HL-60/S4 (cell line): ENCODE measurements around the gene GALNT18.
"Not testable (repeated sequence)": the region's sequence is repeated elsewhere in the genome, so short reads cannot be mapped to it uniquely, and the experiment has no call there.

ENCODE experiments used
- in situ Hi-C: fragments of 300-500 bp; cut with MboI; formaldehyde crosslinking; loops from 2 replicates; pipeline ENCODE4 v1.14.3; 2022; ENCODE audit warnings: low sequenced_read_pairs

Gene GALNT18

DNA sequence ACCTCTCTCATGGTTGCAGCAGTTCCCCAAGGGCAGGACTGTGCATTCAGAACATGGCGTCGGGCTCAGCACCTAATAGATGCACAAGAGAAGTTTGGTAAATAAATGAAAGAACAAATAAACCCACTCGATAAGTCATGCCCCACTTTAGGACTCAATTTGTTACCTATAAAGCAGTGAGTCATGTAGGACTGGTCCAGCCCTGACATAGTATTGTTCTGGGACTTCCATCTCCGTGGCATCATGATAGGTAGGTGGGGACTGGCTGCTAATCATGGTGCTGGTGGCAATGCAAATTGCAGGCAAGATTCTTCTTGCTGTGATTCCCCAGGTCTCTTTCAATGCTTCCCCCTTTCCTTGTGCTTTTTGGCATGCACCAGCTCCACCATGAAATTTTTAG, 150.6 kb downstream of the GALNT18 start:
- in situ Hi-C loops, result no loop called here

DNA sequence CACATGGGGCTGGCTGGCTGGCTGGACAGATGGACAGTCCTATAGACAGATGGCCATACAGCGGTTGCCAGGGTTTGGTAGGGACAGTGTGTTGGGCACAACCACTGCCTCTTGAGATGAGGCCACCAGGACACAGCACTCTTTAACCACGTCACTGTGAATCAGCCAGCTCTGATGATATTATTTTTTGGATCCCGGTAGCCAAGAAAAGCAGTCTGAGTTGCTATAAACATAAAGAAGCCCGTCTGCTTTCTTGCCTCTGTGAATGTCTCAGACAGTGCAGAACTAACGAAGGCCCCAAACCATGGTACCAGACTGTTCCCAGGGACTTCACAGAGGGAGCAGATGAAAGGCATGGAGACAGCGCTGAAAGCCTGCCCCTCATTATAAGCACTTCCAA, 152.9 kb downstream of the GALNT18 start:
- in situ Hi-C loops, result no loop called here

DNA sequence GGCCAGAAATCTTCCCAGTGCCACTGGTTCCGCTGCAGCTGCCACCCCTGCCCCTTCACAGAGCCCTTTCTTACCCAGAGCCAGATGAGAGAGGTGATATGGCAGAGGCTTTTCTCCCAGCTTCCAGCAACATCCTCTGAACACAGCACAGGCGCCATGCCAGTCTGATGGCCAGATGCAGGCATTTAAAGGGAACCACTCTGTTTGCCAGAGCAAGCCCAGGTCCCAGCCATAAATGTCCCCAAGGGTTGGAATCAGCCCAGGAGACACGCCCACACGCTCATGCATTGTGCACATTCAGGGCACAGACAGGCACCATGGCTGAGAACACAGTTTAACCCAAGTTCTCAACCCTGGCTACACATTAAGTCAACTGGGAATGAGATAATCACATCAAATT, 154.5 kb downstream of the GALNT18 start:
- in situ Hi-C loops, result no loop called here

DNA sequence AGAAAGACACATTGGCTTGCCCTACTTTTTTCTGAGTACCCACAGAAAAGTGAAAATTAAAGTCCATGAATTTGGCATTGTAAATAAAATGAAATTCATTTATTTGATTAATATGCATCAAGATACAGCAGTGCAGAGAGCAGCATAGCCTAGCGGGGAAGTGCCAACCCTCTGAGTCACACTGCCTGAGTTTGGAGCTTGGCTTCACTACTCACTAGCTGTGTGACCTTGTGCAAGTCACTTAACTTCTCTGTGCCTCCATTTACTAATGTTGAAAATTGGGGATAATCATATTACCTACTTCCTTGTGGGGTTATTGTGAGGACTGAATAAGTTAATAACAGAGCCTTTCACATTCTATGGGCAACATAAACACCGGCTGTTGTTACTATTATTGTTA, 157.2 kb downstream of the GALNT18 start:
- in situ Hi-C loops, result no loop called here

DNA sequence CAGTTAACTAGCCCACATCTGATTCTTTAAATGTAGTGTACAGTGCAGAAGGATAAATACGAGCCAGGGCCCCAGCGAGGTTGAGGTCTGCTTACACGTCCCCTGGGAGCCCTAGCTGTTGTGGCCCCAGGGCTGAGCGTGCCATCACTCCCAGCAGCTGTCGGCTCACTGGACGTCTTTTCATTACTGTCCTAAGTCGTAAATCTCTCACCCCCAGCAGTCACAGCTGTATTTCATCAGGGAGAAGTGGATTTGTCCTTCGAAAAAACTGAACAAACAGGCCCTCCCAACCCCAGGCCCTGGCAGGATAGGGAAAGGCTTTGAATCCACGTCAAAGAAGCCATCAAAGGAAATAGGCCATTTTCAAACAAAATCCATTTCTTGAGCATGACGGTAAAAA, 158.4 kb downstream of the GALNT18 start:
- in situ Hi-C loops, result no loop called here

DNA sequence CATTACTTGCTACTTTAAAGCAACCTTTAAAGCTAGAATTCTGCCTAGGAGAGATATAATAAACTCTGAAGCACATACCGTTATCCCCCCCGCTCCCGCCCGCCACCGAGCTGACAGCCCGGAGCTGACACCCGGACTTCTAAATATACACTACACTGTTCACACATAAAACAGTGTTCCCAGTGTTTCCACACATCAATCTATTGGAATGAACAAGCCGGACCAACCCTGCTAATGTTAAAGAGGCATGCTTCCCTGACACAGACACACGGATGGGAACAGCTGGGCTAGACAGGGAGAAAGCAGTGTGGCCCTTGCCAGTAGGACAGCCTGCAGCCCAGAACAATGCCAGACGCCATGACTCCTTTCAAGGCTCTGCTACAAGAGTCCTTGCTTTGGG, 160.3 kb downstream of the GALNT18 start:
- in situ Hi-C loops, result no loop called here

DNA sequence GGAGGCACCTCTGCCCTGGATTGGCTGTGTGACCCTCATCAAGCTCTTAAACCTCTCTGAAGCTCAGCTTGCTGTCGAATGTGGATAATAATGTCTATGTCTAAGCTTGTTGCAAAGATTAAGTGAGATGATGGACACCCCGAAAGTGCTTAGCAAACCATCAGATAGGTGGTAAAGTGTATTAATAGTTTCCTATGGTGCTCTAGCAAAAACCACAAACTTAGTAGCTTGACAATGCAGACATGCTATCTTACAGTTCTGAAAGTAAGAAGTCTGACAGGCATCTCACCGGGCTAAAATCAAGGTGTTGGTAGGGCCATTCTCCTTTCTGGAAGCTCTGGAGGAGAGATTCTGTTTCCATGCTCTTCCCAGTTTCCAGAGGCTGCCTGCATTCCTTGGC, 162.2 kb downstream of the GALNT18 start:
- in situ Hi-C loops, result no loop called here

DNA sequence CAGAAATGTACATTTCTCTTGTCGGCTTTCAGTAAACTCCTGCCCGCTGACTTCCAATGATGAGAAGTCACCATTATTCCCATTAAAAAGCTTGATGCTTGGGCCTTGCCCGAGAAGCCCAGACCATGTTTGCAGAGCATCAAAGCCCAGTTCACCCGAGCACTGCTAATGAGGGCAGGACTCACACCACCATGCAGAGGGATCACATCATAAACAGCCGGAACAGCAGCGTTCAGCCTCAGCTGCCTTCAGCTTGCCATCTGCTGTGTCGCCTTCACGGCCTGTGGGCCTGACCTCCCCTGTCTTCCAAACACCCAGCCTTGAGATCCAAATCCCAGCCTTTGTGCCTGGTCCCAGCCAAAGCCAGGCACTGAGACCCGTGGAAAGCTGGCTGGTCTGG, 163.3 kb downstream of the GALNT18 start:
- in situ Hi-C loops, result no loop called here

DNA sequence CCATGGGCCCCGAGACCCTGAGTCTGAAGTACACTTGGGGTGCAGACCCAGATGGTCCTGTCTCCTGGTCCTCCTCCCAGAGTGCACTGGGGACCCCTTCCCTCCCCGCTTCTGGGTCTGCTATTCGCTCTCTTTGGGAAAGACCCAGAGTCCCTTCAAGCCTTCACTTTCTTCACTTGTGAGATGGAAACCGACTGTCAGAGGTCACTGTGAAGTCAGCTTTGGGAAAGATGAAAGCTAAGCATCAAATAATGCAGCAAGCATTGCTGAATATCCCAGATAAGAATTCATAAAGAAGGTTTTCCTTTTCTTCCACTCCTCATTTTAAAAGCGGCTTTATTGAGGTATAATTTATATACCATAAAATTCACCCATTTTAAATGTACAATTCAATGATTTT, 163.8 kb downstream of the GALNT18 start:
- in situ Hi-C loops, result no loop called here

DNA sequence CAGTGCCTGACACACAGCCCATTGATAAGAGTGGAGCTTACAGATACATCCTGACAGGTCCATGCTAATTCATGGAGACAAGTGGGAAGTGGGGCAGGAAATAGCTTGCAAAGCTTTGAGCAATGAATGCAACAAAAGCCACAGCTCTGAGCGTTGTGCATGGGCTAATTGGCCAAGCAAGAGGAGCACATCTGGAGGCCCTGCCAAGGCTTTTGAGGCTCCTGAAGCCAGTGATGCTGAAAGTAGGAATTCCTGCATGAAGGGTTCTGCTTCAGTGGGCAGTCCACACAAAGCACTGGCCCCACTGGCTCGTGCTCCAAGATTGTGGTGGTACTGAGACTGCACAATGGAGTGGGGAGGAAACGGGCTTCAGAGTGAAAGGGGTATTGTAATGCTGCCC, 164.9 kb downstream of the GALNT18 start:
- in situ Hi-C loops, result no loop called here

DNA sequence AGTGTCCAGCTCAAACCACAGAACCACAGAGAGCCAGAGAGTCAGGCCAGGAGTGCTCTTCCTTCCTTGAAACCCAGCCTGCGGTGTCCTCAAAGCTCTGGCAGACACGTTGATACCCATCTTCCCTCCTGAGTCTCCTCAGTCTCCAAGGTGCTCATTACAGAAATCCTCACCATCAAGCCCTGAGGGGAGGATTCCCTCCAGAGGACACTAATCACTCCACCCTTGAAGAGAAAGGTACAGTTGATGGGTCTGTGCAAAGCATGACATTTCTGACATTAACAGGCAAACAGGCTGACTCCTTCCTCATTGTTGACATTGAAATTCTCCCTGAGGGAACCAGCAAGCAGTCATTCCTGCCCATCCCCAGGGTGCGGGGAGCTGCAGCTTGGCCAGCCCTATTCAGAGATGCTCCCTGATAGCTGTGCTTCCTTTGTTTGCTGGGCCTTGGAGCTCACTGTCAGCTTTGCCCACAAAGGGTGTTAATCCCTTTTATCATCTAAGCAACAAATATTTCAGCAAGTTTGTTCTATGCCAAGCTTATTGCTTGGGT, 167.1 kb downstream of the GALNT18 start:
- in situ Hi-C loops, result no loop called here

DNA sequence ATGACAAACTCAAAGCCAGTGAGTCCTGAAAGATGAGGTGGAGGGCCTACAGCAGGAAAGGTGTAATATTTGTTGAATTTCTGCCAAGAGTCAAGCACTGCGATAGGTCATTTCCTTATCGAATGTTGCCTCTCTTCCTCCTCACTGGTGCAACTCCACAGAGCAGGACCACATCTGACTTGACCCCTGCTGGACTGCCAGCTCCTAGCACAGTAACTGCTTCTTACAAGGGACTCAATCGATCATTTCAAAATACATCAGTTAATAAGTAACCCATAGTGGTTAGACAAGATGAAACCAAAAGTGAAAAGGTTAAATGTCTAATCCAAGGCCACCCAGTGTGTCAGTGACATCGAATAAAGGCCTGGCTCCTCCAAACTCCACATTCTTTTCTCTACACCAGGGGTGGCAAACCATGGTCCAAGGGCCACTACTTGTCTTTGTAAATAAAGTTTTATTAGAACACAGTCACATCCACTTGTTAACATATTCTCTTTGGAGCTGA, 170.3 kb downstream of the GALNT18 start:
- in situ Hi-C loops, result no loop called here

DNA sequence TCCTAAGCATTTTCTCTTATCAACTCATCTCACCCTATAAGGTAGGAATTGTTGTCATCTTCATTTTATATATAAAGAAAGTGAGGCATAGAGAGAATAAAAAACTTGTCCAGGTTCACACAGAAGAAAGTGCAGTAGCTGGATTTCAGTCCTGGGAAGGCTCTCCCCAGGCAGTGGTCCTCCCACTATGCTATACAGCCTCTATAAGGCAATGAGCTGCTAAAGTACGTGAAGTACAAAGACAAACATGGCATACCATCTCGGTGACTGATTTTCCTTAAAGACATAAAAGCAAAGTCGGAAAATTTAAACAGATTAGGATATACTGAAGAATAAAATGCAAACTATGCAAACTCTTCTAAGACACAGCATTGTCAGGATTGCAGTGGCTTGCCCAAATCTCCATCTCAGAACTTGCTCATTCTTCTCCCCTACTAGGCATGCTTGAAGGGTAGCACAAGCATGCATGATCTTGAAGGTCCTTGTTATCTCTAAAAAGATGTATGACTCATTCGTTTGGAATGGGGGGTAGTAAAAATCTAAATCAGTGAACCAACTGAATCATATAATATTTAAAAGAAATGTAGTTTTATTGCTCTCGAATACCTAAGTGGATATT, 171.0 kb downstream of the GALNT18 start:
- in situ Hi-C loops, result no loop called here

DNA sequence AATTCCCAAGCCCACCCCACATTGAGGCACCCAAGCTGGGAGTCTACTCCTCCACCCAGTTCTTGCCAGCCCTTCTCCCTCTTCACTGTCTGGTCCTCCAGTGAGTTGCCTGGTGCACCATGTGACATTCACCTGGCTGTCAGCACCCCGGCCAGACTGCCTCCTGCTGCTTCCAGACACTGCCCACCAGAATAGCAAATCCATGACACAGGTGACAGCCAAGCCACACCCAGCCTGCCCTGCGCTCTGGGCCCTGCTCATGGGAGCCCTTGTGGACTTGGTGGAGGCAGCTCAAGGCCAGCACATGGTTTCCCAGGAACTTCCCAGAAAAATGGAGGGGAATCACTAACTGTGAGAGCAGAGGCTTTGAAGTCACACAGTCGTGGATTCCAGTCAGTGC, 172.5 kb downstream of the GALNT18 start:
- in situ Hi-C loops, result no loop called here

DNA sequence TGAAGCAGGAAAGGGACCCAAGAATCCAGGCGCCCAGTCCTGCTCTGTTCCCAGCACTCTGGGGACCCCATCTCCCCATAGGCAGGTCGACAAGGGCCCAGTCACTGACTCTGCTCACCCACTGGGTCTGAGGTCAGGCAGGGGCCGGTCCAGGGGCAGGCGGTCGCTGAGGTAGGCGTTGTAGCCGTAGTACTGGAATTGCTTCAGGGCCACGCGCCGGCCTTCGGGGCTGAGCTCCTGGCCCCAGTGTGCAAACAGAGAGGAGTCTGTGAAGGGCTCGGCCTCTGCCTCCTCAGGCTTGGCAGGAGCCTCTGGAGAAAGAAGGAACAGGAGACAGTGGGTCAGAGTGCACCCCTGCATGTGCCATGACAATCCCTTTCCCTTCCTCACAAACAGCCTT, 173.2 kb downstream of the GALNT18 start:
- in situ Hi-C loops, result no loop called here

DNA sequence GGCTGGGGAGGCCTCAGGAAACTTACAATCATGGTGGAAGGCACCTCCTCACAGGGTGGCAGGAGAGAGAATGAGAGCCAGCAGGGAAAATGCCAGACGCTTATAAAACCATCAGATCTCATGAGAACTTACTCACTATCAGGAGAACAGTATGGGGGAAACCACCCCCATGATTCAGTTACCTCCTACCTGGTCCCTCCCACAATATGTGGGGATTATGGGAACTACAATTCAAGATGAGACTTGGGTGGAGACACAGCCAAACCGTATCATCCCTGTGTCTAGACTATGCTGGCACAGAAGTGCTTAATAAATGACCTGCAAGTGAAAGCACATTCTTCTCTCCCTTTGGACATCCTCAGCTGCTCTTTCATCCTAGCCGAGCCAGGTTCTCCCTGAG, 174.2 kb downstream of the GALNT18 start:
- in situ Hi-C loops, result not testable (repeated sequence)

DNA sequence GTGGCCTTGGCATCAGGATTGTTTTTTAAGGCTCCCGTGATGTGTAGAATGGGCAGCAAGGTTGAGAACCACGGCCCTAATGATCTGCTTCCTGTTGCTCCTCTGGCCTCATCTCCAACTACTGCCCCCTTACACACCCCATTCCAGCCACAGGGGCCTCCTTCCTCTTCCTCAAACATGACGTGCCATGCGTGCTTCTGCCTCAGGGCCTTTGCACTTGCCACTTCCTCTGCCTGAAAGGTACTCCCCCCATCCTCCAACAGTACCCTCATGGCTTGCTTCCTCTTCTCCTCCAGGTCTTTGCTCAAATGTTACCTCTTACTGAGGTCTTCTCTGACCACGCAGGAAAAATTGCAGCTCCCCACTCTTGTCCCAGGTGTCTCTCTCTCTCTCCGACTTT, 174.8 kb downstream of the GALNT18 start:
- in situ Hi-C loops, result no loop called here

DNA sequence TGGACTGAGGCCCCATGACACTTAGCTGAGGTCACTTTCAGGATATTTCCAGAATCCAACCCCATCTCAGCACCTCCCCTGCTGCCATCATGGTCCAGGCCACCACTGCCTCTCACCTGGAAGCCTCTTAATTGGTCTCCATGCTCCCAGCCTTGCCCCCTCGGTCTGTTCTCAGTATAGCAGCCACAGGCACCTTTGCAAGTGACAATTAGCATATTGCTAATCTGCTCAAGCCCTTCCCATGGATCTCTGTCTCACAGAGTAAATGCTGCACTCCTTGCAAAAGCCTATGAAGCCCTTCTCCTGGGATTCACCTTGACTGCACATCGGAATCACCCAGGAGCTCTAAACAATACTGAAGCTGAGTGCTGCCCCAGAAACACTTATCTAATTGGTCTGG, 175.2 kb downstream of the GALNT18 start:
- in situ Hi-C loops, result no loop called here

DNA sequence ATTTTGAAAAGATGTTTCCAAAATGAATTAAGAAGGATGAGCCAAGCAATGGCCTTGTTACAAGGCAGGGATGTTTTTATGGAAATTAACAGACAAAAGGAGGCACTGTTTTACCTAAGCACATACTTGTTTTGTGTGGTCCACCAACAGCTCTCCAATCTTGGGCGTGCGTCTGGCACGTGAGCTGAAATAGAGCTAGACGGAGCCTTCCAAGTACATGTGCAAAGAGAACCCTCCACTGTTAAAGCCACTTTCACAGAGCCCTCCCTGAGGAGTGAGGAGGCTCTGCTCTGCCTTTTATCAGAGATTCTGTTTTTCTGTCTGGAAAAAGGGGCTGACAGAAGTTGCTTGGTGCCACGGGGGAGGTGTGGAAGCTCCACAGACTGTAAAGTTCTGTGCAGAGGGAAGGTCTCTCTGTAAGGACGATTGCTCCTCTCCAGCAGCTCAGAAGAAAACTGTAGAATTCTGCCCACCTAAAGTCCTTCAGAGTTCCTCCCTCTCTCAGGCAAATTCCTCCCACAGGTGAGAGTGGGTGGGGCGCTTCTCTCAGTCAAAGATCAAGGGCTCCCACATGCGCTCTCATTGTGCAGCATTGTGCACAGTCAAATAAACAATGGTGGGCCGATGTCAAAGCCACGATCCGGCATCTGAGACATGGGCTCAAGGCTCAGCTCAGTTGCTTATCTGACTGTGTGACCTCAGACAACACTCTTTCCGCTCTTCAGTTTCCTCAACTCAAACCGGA, 176.2 kb downstream of the GALNT18 start:
- in situ Hi-C loops, result no loop called here

DNA sequence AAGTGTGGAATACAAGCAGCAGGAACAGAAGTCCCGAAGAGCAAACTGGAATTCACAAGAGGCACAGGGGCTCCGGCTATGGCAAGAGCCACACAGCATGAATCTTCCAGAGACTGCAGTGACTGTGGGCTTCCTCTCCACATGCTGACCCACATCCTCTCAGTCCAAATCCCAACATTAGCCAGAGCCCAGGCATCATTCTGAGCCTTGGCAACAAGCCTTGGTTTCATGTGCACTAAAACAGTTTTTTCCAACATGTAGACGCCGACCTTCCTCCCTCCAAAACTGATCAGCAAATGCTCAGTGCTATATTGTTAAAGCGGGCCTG, 177.0 kb downstream of the GALNT18 start:
- in situ Hi-C loops, result no loop called here

DNA sequence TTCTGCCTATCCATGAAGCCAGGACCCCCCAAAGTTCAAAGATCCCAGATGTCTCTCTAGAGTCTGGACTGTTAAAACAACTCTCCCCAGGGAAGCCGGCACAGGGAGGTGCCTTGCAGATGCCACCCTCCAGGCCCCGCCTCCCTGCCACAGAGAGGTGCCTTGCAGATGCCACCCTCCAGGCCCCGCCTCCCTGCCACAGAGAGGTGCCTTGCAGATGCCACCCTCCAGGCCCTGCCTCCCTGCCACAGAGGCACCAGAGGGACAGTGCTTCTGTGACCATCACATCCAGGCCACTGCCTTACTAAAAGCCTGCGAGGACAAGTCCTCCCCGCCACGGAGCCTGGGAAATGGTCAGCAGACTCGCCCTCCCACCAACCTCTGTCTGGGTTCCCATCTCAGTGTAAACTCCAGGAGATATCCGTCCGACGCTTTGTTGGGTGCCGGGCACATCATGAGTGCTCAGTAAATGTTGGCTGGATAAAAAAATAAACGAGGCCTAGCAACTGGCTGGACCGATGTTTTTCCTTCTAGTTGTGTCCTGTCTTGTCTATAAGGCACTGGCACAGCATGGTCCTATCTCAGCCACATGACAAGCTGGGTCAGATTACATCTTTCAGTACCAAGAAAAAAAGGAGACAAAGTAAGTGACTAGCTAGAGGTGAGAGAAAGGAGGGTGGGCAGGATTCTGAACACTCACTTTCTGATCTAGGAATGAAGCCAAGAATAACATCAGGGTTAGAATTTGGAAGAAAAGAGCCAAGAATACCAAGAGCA, 177.6 kb downstream of the GALNT18 start:
- in situ Hi-C loops, result no loop called here

DNA sequence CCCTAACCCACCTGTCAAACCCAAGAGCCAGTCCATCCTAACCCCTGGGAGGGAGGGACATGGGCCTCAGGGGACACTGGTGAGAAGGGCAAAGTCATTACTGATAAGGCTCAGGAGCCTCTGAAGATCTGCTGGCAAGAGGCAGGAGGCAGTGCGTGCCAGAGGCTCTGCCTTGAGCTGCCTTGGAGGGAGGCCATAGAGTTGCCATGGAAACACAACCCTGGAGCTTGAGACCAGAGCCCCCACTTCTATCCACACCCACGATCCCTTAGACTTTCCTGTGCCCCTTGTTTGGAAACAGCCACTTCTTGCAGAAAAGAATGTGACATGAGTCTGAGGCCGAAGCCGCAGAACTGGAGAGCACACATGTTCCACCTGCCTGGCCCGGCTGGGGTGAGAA, 179.0 kb downstream of the GALNT18 start:
- in situ Hi-C loops, result no loop called here
